ENCODE results near the gene SSBP4. TPM values are rescaled to one million over a fixed set of nuclear protein-coding genes. Genes with fewer than 3 reads are reported as not detected.

Gene SSBP4
- total RNA-seq, 1 experiment from 2014 or later: 164 TPM

- no peaks in the 10 kb centered on the region for H3K9me3 ChIP-seq (ENCODE audit: control insufficient read depth in 1 of 2, insufficient read depth in 1 of 2, low read depth in 1 of 2, low read length in 2 of 2)
- no TSS peak for BruUV-seq (replicated peaks)
- peaks cover 13 to 28% of the 10 kb centered on the region in 2 experiments for H3K4me1 ChIP-seq (ENCODE audit: control insufficient read depth in 1 of 2, insufficient read depth in 2 of 2, low read length in 2 of 2)
- no peaks in the 10 kb centered on the region for H3K36me3 ChIP-seq (ENCODE audit: control insufficient read depth in 1 of 2, insufficient read depth in 2 of 2, low read length in 2 of 2)
- H2AFZ ChIP-seq (ENCODE audit: low read depth, low read length, poor library complexity, severe bottlenecking): no peak overlapping the region
- no peak overlapping the region for H3K9ac ChIP-seq (ENCODE audit: low read length)
- ATAC-seq (no peak), DNase-seq (ENCODE audit: low read depth, low spot score) (no peak)
- H4K20me1 ChIP-seq (ENCODE audit: insufficient read depth): no peaks in the 10 kb centered on the region
- intact Hi-C loops (cut with micrococcal nuclease): no loop called here
- ChIA-PET RAD21 (ENCODE audit: low non-redundant PET in 1 of 2, low total read pairs in 2 of 2, uncharacterized antibody in 2 of 2, unreplicated experiment in 2 of 2) (no interaction called here), CTCF (no interaction called here), POLR2A (no interaction called here)
- no peaks in the 10 kb centered on the region for H3K79me2 ChIP-seq (ENCODE audit: insufficient read depth, low read length)
- no peak overlapping the region for H3K4me2 ChIP-seq (ENCODE audit: low read length)
- no peaks in the 10 kb centered on the region for H3K9me2 ChIP-seq (ENCODE audit: insufficient read depth)
- no peak overlapping the region for H3K4me3 ChIP-seq (replicated peaks in 1 of 2; ENCODE audit: low read depth in 1 of 2, low read length in 2 of 2)
- no peak overlapping the region for H3K27ac ChIP-seq (ENCODE audit: low read depth, low read length)
- no peak for TF ChIP-seq CBX3 (IDR thresholded peaks at IDR 0.05; ENCODE audit: low read depth)
- no peak for TF ChIP-seq SIN3A (IDR thresholded peaks at IDR 0.05; ENCODE audit: low read depth)
- TF ChIP-seq ZNF274 (IDR thresholded peaks at IDR 0.05; ENCODE audit: low read depth, low read length): no peak
- no peak for TF ChIP-seq EZH2 (IDR thresholded peaks at IDR 0.05)
- TF ChIP-seq EZH2phosphoT487 (IDR thresholded peaks at IDR 0.05; ENCODE audit: borderline replicate concordance): no peak
- H3K27me3 ChIP-seq (ENCODE audit: insufficient read depth, low read length): no peaks in the 10 kb centered on the region
These were observed 12.4 kb upstream of the SSBP4 start for GRCh38 chr19:18406749-18407148.

- peak overlapping the region; percentile 4; the same call in 1 of the 2 replicates for H3K27ac ChIP-seq (ENCODE audit: low read depth, low read length)
- H3K79me2 ChIP-seq (ENCODE audit: insufficient read depth, low read length): no peaks in the 10 kb centered on the region
- no TSS peak for BruUV-seq (replicated peaks)
- ChIA-PET CTCF (no interaction called here), POLR2A (no interaction called here), RAD21 (ENCODE audit: low non-redundant PET in 1 of 2, low total read pairs in 2 of 2, uncharacterized antibody in 2 of 2, unreplicated experiment in 2 of 2) (no interaction called here)
- peak overlapping the region; percentile 35 for H2AFZ ChIP-seq (ENCODE audit: low read depth, low read length, poor library complexity, severe bottlenecking)
- DNase-seq (ENCODE audit: low read depth, low spot score): no peak
- no peak overlapping the region for H3K9ac ChIP-seq (ENCODE audit: low read length)
- peak; percentile 51 for ATAC-seq
- peaks cover 9 to 30% of the 10 kb centered on the region in 2 experiments; a peak in 3 of 4 replicates for H3K4me1 ChIP-seq (ENCODE audit: control insufficient read depth in 1 of 2, insufficient read depth in 2 of 2, low read length in 2 of 2)
- no peaks in the 10 kb centered on the region for H4K20me1 ChIP-seq (ENCODE audit: insufficient read depth)
- TF ChIP-seq EGR1 (IDR thresholded peaks at IDR 0.05; ENCODE audit: low read depth) (no peak), JUND (IDR thresholded peaks at IDR 0.05) (no peak), CTCF (IDR thresholded peaks at IDR 0.05 in 2 of 3, conservative IDR thresholded peaks at IDR 0.05 in 1 of 3; ENCODE audit: borderline replicate concordance in 1 of 3, insufficient read depth in 1 of 3, low read depth in 2 of 3, low read length in 2 of 3) (peak; percentile 69 to 84 (median 73)), ZFX (IDR thresholded peaks at IDR 0.05) (no peak), EZH2 (IDR thresholded peaks at IDR 0.05) (no peak), MAX (IDR thresholded peaks at IDR 0.05) (no peak), ZNF274 (IDR thresholded peaks at IDR 0.05; ENCODE audit: low read depth, low read length) (no peak), CEBPB (IDR thresholded peaks at IDR 0.05; ENCODE audit: low read depth) (no peak), RAD21 (IDR thresholded peaks at IDR 0.05; ENCODE audit: low read depth) (peak; percentile 75), YY1 (IDR thresholded peaks at IDR 0.05; ENCODE audit: extremely low read depth, insufficient replicate concordance, low read depth, low read length) (no peak), POLR2A (IDR thresholded peaks at IDR 0.05; ENCODE audit: borderline replicate concordance, extremely low read depth, insufficient read depth, insufficient read length) (no peak), ATF3 (IDR thresholded peaks at IDR 0.05) (no peak), ELF1 (IDR thresholded peaks at IDR 0.05; ENCODE audit: borderline replicate concordance, low read depth) (no peak), SRF (IDR thresholded peaks at IDR 0.05; ENCODE audit: low read depth) (no peak), CBX3 (IDR thresholded peaks at IDR 0.05; ENCODE audit: low read depth) (no peak)
- H3K4me2 ChIP-seq (ENCODE audit: low read length): no peak overlapping the region
- no peaks in the 10 kb centered on the region for H3K27me3 ChIP-seq (ENCODE audit: insufficient read depth, low read length)
- no peaks in the 10 kb centered on the region for H3K36me3 ChIP-seq (ENCODE audit: control insufficient read depth in 1 of 2, insufficient read depth in 2 of 2, low read length in 2 of 2)
- H3K4me3 ChIP-seq (replicated peaks in 1 of 2; ENCODE audit: low read depth in 1 of 2, low read length in 2 of 2): no peak overlapping the region
- intact Hi-C loops (cut with micrococcal nuclease): no loop called here
- H3K9me3 ChIP-seq (ENCODE audit: control insufficient read depth in 1 of 2, insufficient read depth in 1 of 2, low read depth in 1 of 2, low read length in 2 of 2): no peaks in the 10 kb centered on the region
- H3K9me2 ChIP-seq (ENCODE audit: insufficient read depth): no peaks in the 10 kb centered on the region
These were observed 11.1 kb upstream of the SSBP4 start for GRCh38 chr19:18408053-18408476.

Measured in HCT116 (cell line).